Liver (tissue), 3 donors: Measurements from ENCODE around the gene HASPIN.

ENCODE experiments used
- CTCF ChIP-seq: fragments of 150-350 bp; IDR thresholded peaks from 2 replicates; pipeline ENCODE4 v1.5.1; 2017; ENCODE audit warnings: improper control_type of control experiment, low read depth, low read length; ENCODE audit not compliant: missing input control
- REST ChIP-seq: IDR thresholded peaks from 2 replicates; pipeline ENCODE4 v1.6.1; 2016; ENCODE audit warnings: antibody characterized with exemption, mild to moderate bottlenecking
- SP1 ChIP-seq: IDR thresholded peaks from 2 replicates; pipeline ENCODE4 v1.6.1; 2018; ENCODE audit warnings: antibody characterized with exemption, mild to moderate bottlenecking
- TF ChIP-seq, protein P1 (sequence below): IDR thresholded peaks from 2 replicates; pipeline ENCODE4 v1.6.1; 2016; ENCODE audit warnings: antibody characterized with exemption
- donor health status: healthy.
- donor health status: healthy.

- TF ChIP-seq REST (no peak), CTCF (no peak), SP1 (no peak)
- TF ChIP-seq, protein P1, sequence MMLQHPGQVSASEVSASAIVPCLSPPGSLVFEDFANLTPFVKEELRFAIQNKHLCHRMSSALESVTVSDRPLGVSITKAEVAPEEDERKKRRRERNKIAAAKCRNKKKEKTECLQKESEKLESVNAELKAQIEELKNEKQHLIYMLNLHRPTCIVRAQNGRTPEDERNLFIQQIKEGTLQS = no peak
Observed at GRCh38 chr17:3688852-3689261, 34.8 kb upstream of the HASPIN start.
